Measurements from ENCODE around the gene DPP10.

The DPP10 gene

DNA sequence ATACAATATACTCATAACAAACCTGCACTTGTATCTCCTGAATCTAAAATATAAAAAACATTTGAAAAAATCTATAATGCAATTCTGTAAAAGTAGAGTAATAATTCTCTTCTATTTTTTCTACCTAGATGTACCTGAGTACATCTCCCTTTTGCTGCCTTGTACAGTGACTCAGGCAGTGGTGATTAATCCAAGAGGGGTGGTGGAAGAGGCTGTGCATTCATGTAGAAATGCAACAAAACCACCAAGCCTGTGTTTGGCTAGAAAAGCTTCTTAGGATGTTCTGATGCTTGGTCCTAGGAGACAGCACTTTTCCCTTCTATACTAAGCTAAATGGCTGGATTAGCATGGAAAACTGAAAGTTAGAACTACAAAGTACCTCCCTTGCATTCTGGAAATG, 245.8 kb downstream of the DPP10 start:
- Histone ChIP-seq H3K27ac (ENCODE audit: low read depth, low read length) (no peak overlapping the region), H3K4me1 (ENCODE audit: control insufficient read depth in 5 of 5, insufficient read depth in 5 of 5, low read length in 5 of 5) (no peaks in the 10 kb centered on the region), H3K9me3 (ENCODE audit: control insufficient read depth in 5 of 5, low read length in 5 of 5) (peaks cover 0 to 4% (median 0%) of the 10 kb centered on the region in 5 donors), H3K36me3 (ENCODE audit: control insufficient read depth in 5 of 5, insufficient read depth in 5 of 5, low read length in 5 of 5) (no peaks in the 10 kb centered on the region), H3K27me3 (ENCODE audit: control insufficient read depth in 5 of 5, insufficient read depth in 4 of 5, low read length in 5 of 5) (no peaks in the 10 kb centered on the region), H3K4me3 (ENCODE audit: low read depth in 1 of 5, low read length in 5 of 5) (no peak overlapping the region), H3K9ac (ENCODE audit: low read length in 5 of 5) (no peak overlapping the region)

- Histone ChIP-seq H3K36me3 (ENCODE audit: control insufficient read depth in 5 of 5, insufficient read depth in 5 of 5, low read length in 5 of 5) (no peaks in the 10 kb centered on the region), H3K9ac (ENCODE audit: low read length in 5 of 5) (no peak overlapping the region), H3K27me3 (ENCODE audit: control insufficient read depth in 5 of 5, insufficient read depth in 4 of 5, low read length in 5 of 5) (peaks cover 0 to 2% (median 0%) of the 10 kb centered on the region in 5 donors), H3K27ac (ENCODE audit: low read depth, low read length) (no peak overlapping the region), H3K4me1 (ENCODE audit: control insufficient read depth in 5 of 5, insufficient read depth in 5 of 5, low read length in 5 of 5) (no peaks in the 10 kb centered on the region), H3K4me3 (ENCODE audit: low read depth in 1 of 5, low read length in 5 of 5) (no peak overlapping the region), H3K9me3 (ENCODE audit: control insufficient read depth in 5 of 5, low read length in 5 of 5) (no peaks in the 10 kb centered on the region)
These were observed 256.1 kb downstream of the DPP10 start for GRCh38 chr2:114698520-114698919.

DNA sequence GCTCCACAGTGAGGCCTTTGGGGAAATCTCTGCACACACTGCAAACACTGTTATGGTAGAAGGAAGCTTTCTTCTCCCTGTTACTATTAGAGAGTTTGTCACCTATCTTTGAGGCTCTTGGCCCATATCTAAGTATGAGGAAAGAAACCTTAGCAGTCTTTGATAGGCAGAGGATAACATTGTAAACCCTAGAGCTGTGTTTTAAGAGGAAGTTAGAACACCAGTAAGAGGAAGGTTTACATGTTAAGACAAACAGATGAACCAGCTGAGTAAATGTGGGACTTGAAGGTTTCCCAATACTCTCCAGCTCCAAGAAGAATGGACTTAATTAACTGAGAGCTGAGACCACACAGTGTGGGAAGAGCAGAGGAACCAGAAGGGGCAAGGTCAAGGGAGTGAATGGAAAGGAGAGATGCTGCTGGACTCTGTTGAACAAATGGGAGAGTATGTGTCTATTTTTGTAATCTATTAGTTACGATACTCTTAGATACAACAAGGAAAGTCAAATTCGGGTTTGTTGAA, 257.0 kb downstream of the DPP10 start:
- Histone ChIP-seq H3K9ac (ENCODE audit: low read length in 5 of 5) (no peak overlapping the region), H3K36me3 (ENCODE audit: control insufficient read depth in 5 of 5, insufficient read depth in 5 of 5, low read length in 5 of 5) (no peaks in the 10 kb centered on the region), H3K27ac (ENCODE audit: low read depth, low read length) (no peak overlapping the region), H3K4me1 (ENCODE audit: control insufficient read depth in 5 of 5, insufficient read depth in 5 of 5, low read length in 5 of 5) (no peaks in the 10 kb centered on the region), H3K9me3 (ENCODE audit: control insufficient read depth in 5 of 5, low read length in 5 of 5) (no peaks in the 10 kb centered on the region), H3K4me3 (ENCODE audit: low read depth in 1 of 5, low read length in 5 of 5) (no peak overlapping the region), H3K27me3 (ENCODE audit: control insufficient read depth in 5 of 5, insufficient read depth in 4 of 5, low read length in 5 of 5) (peaks cover 0 to 2% (median 0%) of the 10 kb centered on the region in 5 donors)

DNA sequence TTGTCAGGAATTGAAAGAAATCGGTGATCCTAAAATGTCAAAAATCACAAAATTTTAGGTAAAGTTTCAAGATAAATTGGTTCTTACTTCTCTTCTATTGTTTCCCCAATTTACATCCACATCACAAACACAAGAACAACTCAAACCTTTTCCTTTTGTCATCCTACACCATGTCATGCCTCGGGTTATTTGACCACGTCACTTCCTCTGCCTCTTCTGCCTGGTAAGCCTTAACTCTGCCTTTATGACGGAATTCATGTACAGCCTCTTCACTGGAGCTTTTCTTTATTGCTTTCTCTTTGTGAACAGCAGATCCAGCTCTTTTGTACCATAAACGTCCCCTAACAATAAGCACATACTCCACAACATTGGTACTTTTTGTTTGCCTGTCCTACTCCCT, 258.0 kb downstream of the DPP10 start:
- H3K9ac ChIP-seq (ENCODE audit: low read length in 5 of 5): no peak overlapping the region
- H3K27me3 ChIP-seq (ENCODE audit: control insufficient read depth in 5 of 5, insufficient read depth in 4 of 5, low read length in 5 of 5): no peaks in the 10 kb centered on the region
- H3K27ac ChIP-seq (ENCODE audit: low read depth, low read length): no peak overlapping the region
- H3K9me3 ChIP-seq (ENCODE audit: control insufficient read depth in 5 of 5, low read length in 5 of 5): peaks cover 0 to 4% (median 0%) of the 10 kb centered on the region in 5 donors
- no peaks in the 10 kb centered on the region for H3K36me3 ChIP-seq (ENCODE audit: control insufficient read depth in 5 of 5, insufficient read depth in 5 of 5, low read length in 5 of 5)
- H3K4me3 ChIP-seq (ENCODE audit: low read depth in 1 of 5, low read length in 5 of 5): no peak overlapping the region
- H3K4me1 ChIP-seq (ENCODE audit: control insufficient read depth in 5 of 5, insufficient read depth in 5 of 5, low read length in 5 of 5): no peaks in the 10 kb centered on the region

DNA sequence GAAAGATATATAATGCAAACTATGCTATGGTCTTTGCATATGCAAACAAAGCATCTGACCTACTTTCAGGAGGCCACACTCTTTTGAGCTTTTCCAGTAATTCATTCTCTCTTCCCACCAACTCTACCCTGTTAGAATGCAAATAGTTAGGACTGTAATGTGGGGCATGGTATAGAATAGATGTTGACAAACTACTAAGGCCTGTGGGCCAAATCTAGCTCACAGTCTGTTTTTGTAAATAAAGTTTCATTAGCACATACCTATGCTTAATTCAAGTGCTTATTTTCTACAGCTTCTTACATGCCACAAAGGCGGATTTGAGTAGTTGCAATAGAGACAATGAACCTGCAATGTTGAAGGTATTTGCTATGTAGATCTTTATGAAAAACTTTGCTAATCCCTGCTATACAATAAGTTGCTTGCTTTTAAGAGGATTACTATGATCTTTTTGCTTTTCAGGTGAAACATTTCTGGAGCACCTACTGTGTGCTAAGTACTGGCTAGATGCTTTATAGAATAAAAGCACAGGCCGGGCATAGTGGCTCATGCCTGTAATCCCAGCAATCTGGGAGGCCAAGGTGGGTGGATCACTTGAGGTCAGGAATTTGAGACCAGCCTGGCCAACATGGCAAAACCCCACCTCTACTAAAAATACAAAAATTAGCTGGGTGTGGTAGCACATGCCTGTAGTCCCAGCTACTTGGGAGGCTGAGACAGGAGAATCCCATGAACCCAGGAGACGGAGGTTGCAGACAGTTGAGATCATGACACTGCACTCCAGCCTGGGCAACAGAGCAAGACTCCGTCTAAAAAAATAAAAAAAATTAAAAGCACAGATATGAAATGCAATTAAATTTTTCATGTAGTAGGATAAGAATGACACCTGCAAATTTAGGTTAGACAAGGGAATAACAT, 267.8 kb downstream of the DPP10 start:
- Histone ChIP-seq H3K27me3 (ENCODE audit: control insufficient read depth in 5 of 5, insufficient read depth in 4 of 5, low read length in 5 of 5) (no peaks in the 10 kb centered on the region), H3K9ac (ENCODE audit: low read length in 5 of 5) (no peak overlapping the region), H3K4me3 (ENCODE audit: low read depth in 1 of 5, low read length in 5 of 5) (no peak overlapping the region), H3K9me3 (ENCODE audit: control insufficient read depth in 5 of 5, low read length in 5 of 5) (no peaks in the 10 kb centered on the region), H3K4me1 (ENCODE audit: control insufficient read depth in 5 of 5, insufficient read depth in 5 of 5, low read length in 5 of 5) (no peaks in the 10 kb centered on the region), H3K36me3 (ENCODE audit: control insufficient read depth in 5 of 5, insufficient read depth in 5 of 5, low read length in 5 of 5) (no peaks in the 10 kb centered on the region), H3K27ac (ENCODE audit: low read depth, low read length) (no peak overlapping the region)

DNA sequence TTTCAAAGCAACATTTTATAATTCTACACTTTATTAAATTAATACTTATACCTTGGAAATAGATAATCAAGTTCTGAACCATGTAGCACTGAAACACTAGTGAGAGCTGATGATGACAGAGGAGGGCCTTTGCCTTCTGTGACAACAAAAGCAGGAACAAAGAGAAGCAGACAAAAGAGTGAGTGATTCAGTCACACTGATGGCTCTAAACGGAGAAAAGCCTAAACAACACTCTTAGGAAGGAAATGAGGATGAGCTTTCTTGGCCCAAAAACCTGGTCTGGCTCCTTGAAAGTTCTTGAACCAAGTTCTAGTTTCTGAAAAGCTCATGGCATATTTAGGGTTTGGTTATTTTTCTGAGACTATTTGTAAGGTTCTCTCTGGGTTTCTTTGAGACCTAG, 271.9 kb downstream of the DPP10 start:
- no peak overlapping the region for H3K9ac ChIP-seq (ENCODE audit: low read length in 5 of 5)
- no peaks in the 10 kb centered on the region for H3K9me3 ChIP-seq (ENCODE audit: control insufficient read depth in 5 of 5, low read length in 5 of 5)
- no peak overlapping the region for H3K4me3 ChIP-seq (ENCODE audit: low read depth in 1 of 5, low read length in 5 of 5)
- H3K4me1 ChIP-seq (ENCODE audit: control insufficient read depth in 5 of 5, insufficient read depth in 5 of 5, low read length in 5 of 5): no peaks in the 10 kb centered on the region
- no peaks in the 10 kb centered on the region for H3K27me3 ChIP-seq (ENCODE audit: control insufficient read depth in 5 of 5, insufficient read depth in 4 of 5, low read length in 5 of 5)
- H3K27ac ChIP-seq (ENCODE audit: low read depth, low read length): no peak overlapping the region
- H3K36me3 ChIP-seq (ENCODE audit: control insufficient read depth in 5 of 5, insufficient read depth in 5 of 5, low read length in 5 of 5): no peaks in the 10 kb centered on the region

DNA sequence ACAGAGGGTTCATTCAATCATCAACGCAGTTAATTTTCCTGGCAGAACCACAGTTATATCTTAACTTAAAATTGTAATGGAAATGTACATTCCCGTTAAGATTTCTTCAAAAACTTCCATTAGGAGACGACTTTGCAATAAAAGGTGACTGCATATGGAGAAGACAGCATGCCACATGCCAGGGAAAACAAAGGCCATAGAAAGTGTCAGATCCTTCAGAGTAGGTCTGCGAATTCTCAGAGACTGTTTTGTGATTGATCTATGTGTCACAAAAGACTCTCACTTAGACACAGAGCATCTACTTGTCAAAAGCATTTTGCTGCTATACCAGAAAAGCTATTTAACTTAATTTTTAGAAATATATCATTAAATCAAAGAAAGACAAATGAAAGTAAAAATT, 274.6 kb downstream of the DPP10 start:
- Histone ChIP-seq H3K4me3 (ENCODE audit: low read depth in 1 of 5, low read length in 5 of 5) (no peak overlapping the region), H3K9ac (ENCODE audit: low read length in 5 of 5) (no peak overlapping the region), H3K4me1 (ENCODE audit: control insufficient read depth in 5 of 5, insufficient read depth in 5 of 5, low read length in 5 of 5) (no peaks in the 10 kb centered on the region), H3K9me3 (ENCODE audit: control insufficient read depth in 5 of 5, low read length in 5 of 5) (no peaks in the 10 kb centered on the region), H3K36me3 (ENCODE audit: control insufficient read depth in 5 of 5, insufficient read depth in 5 of 5, low read length in 5 of 5) (no peaks in the 10 kb centered on the region), H3K27ac (ENCODE audit: low read depth, low read length) (no peak overlapping the region), H3K27me3 (ENCODE audit: control insufficient read depth in 5 of 5, insufficient read depth in 4 of 5, low read length in 5 of 5) (no peaks in the 10 kb centered on the region)

DNA sequence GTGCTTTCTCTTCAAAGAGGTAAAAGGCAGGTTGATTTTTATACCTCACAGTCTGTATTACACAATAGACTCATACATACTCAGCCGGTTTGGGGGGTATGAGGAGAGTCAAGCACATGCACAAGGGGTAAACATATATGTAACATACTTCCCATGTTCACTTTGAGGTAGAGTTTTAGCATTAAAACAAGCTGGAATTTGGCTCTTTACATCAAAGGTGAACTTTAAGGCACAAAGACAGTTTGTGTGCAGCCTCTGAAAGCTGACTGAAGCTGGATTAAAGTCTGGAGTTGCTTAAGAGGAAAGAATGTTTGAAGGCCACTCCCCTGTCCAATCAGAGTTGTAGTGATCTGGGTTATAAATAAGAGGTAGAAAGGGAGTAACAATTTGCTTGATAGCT, 282.0 kb downstream of the DPP10 start:
- Histone ChIP-seq H3K36me3 (ENCODE audit: control insufficient read depth in 5 of 5, insufficient read depth in 5 of 5, low read length in 5 of 5) (no peaks in the 10 kb centered on the region), H3K9ac (ENCODE audit: low read length in 5 of 5) (no peak overlapping the region), H3K4me3 (ENCODE audit: low read depth in 1 of 5, low read length in 5 of 5) (no peak overlapping the region), H3K27me3 (ENCODE audit: control insufficient read depth in 5 of 5, insufficient read depth in 4 of 5, low read length in 5 of 5) (no peaks in the 10 kb centered on the region), H3K4me1 (ENCODE audit: control insufficient read depth in 5 of 5, insufficient read depth in 5 of 5, low read length in 5 of 5) (no peaks in the 10 kb centered on the region), H3K27ac (ENCODE audit: low read depth, low read length) (no peak overlapping the region), H3K9me3 (ENCODE audit: control insufficient read depth in 5 of 5, low read length in 5 of 5) (no peaks in the 10 kb centered on the region)

GRCh38 chr2:114727012-114727411, 284.6 kb downstream of the DPP10 start:
- Histone ChIP-seq H3K9me3 (ENCODE audit: control insufficient read depth in 5 of 5, low read length in 5 of 5) (no peaks in the 10 kb centered on the region), H3K4me1 (ENCODE audit: control insufficient read depth in 5 of 5, insufficient read depth in 5 of 5, low read length in 5 of 5) (no peaks in the 10 kb centered on the region), H3K36me3 (ENCODE audit: control insufficient read depth in 5 of 5, insufficient read depth in 5 of 5, low read length in 5 of 5) (no peaks in the 10 kb centered on the region), H3K4me3 (ENCODE audit: low read depth in 1 of 5, low read length in 5 of 5) (no peak overlapping the region), H3K9ac (ENCODE audit: low read length in 5 of 5) (no peak overlapping the region), H3K27ac (ENCODE audit: low read depth, low read length) (no peak overlapping the region), H3K27me3 (ENCODE audit: control insufficient read depth in 5 of 5, insufficient read depth in 4 of 5, low read length in 5 of 5) (no peaks in the 10 kb centered on the region)

GRCh38 chr2:114728372-114728771, 285.9 kb downstream of the DPP10 start:
- Histone ChIP-seq H3K9me3 (ENCODE audit: control insufficient read depth in 5 of 5, low read length in 5 of 5) (no peaks in the 10 kb centered on the region), H3K27ac (ENCODE audit: low read depth, low read length) (no peak overlapping the region), H3K4me1 (ENCODE audit: control insufficient read depth in 5 of 5, insufficient read depth in 5 of 5, low read length in 5 of 5) (no peaks in the 10 kb centered on the region)

More at GRCh38 chr2:114728372-114728771, 285.9 kb downstream of the DPP10 start:
- no peaks in the 10 kb centered on the region for H3K27me3 ChIP-seq (ENCODE audit: control insufficient read depth in 5 of 5, insufficient read depth in 4 of 5, low read length in 5 of 5)
- no peak overlapping the region for H3K4me3 ChIP-seq (ENCODE audit: low read depth in 1 of 5, low read length in 5 of 5)
- H3K9ac ChIP-seq (ENCODE audit: low read length in 5 of 5): no peak overlapping the region
- H3K36me3 ChIP-seq (ENCODE audit: control insufficient read depth in 5 of 5, insufficient read depth in 5 of 5, low read length in 5 of 5): no peaks in the 10 kb centered on the region
